DLD1 (cell line): Measurements from ENCODE around the gene STON2.
"Not testable (repeated sequence)": the region's sequence is repeated elsewhere in the genome, so short reads cannot be mapped to it uniquely, and the experiment has no call there.

ENCODE experiments used
- in situ Hi-C: cut with HindIII; loops from 2 replicates; pipeline ENCODE4 v1.10.0; 2017; ENCODE audit warnings: low sequenced_read_pairs

STON2 gene

DNA sequence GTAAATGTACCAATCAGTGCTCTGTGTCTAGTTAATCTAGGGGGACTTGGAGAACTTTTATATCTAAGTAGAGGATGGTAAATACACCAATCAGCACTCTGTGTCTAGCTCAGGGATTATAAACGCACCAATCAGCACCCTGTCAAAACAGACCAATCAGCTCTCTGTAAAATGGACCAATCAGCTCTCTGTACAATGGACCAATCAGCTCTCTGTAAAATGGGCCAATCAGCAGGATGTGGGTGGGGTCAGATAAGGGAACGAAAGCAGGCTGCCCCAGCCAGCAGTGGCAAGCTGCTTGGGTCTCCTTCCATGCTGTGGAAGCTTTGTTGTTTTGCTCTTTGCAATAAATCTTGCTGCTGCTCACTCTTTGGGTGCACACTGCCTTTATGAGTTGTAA is 163.3 kb downstream of the STON2 start:
- in situ Hi-C loops: not testable (repeated sequence)

DNA sequence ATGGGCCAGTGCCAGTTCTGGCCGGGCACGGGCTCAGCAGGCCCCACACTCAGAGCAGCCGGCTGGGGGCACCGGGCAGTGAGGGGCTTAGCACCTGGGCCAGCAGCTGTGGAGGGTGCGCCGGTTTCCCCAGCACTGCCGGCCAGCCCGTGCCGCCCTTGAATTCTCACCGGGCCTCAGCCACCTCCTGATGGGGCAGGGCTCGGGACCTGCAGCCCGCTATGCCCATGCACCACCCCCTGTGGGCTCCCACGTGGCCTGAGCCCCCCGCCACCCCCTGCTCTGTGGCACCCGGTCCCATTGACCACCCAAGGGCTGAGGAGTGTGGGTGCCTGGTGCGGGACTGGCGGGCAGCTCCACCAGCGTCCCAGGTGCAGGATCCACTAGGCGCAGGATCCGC is 164.0 kb downstream of the STON2 start:
- in situ Hi-C loops: no loop called here

DNA sequence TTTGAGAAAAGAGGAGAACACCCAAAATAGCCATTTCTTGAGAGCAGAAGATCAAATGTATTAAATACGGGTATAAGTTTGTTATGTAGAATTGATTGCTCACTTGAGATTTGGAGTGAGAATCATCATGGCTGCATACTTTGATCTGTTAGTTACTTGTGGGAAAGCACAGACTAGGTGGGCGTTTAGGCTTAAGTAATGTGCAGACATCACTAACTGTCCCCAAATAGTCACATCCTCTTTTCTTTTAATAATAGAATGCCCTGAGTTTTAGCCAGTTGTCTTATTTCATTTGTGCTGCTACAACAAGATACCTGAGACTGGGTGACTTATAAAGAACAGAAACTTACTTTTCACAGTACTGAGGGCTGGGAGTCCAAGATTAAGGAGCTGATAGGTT is 165.0 kb downstream of the STON2 start:
- in situ Hi-C loops: no loop called here

DNA sequence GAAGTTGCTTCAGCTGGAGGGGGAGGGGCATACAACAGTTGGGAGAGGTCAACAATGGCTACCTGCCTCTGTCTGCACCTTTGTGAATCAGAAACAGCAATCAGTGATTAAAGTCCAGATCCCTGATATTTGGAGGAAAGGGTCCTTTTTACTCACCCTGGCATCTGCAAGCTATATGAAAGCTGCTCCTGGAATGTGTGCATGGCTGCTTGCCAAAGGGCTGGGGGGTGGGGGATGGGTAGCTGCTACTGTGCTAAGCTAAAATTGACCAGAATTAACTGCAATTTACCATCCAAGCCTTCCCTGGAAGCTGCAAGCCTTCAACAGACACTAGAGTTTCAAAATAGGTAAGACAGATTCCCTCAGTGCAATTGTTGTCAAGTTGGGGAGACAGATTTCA is 165.8 kb downstream of the STON2 start:
- in situ Hi-C loops: no loop called here

DNA sequence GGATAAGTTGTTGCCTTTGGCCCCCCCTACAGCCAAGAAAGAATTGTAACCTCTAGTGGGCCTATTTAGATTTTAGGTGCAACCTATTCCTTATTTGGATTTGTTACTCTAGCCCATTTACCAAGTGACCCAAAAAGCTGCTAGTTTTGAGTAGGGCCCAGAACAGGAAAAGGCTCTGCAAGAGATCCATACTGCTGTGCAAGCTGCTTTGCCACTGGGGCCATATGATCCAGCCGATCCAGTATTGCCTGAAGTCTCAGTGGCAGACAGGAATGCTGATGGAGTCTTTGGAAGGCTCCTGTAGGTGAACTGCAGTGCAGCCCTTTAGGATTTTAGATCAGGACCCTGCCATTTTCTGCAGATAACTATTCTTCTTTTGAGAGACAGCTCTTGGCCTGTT is 166.5 kb downstream of the STON2 start:
- in situ Hi-C loops: no loop called here

DNA sequence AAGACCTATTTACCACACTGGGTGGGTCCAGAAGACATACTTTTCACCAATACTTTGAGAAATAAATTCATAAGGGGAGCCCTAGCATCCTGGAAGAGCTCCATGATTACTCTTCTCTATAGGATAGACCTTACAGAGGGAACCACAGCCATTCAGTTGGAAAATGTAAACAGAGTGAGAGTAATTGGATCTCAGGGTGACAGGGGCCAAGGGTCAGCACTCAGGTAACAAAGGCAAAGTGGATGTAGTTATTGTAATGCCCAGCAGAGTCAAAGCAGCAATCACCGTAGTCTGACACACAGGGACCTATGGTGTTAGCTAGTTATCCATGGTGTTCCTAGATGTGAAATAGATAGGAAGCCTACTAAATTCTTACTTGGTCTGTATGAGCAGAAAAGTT is 168.6 kb downstream of the STON2 start:
- in situ Hi-C loops: no loop called here

DNA sequence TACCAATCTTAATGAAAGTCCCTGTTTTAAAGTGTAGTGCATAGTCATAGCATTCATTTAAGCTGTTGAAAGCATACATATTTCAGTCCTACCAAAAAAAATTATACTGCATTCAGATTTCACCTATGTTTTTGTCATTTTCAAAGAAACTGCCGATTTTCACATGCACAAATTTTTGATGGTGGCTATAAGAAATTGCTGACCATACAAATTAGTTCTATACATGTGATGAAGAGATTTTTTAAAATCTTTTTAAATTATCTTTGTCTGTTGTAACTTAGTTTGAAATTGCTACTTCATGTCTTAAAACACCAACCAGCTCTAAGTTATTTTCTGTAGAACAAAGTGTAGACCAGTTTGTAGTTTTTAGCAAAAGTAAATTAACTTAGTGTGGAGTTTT is 175.9 kb downstream of the STON2 start:
- in situ Hi-C loops: no loop called here

DNA sequence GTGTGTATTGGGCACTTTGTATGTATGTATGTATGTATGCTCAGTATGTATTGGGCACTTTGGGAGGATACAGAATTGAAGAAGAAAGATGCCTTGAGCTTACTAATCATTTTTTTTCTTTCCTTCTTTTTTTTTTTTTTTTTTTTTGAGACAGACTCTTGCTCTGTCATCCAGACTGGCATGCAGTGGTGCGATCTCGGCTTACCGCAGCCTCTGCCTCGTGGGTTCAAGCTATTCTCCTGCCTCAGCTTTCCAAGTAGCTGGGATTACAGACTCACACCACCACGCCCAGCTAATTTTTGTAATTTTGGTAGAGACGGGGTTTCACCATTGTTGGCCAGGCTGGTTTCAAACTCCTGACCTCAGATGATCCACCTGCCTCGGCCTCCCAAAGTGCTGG is 176.3 kb downstream of the STON2 start:
- in situ Hi-C loops: not testable (repeated sequence)

DNA sequence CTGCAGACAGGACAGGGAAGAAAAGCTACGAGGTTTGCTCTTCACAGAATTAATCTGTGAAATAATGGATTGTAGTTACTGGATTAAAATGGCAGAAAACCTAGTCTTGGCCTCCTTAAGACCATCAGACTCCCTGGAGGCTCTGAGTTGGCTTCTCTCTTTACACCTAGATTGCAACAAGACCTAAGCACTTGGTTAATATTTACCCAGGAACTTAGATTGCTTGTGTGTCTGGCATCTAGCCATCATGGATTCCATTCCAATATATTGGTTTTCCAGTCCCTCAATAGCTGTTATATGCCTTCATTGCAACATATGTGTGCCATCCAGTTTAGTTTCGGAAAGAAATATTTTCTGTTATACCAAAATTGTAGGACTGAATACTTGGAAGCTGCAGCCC is 177.4 kb downstream of the STON2 start:
- in situ Hi-C loops: no loop called here

DNA sequence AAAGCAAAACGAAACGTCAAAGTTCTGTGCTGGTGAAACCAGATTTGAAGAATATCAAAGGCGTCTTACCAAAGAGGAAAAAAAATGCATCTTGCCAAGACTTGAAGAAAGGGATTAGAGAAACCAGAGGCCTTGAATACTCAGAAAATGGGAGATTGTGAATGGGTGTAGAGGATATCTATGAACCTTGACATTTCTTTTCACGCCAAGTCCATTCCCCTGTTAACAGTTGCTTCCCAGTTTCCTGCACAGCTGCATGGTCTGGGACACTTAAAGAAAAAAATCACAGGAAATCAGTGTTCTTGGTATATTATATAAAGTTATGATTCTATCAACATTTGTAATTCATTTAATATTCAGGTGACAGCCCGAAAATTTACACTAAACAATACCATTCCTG is 178.0 kb downstream of the STON2 start:
- in situ Hi-C loops: no loop called here

DNA sequence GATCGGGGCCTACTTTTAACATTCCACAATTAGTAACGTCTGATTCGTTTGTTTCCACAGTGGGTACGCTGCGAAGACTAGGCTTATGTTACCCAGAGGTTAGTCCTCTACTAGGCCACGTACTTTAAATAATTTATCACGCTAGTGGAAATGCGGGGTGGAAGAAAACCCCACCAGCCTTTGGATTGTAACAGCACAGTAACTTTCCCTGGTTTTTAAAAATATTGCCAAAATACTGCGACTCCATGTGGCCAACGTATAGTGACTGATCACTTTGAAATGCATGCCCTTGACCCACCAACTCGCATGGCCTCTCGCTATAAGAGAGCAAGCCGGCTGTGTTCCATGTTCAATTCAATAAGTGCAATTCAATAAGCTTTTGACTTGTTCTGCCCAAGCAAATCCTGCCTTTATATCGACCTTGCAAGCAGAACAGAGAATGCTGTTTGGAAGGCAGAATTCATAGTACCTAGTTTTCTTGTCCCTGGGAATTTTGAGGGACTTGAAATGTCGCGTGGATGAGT is 178.5 kb downstream of the STON2 start:
- in situ Hi-C loops: no loop called here

DNA sequence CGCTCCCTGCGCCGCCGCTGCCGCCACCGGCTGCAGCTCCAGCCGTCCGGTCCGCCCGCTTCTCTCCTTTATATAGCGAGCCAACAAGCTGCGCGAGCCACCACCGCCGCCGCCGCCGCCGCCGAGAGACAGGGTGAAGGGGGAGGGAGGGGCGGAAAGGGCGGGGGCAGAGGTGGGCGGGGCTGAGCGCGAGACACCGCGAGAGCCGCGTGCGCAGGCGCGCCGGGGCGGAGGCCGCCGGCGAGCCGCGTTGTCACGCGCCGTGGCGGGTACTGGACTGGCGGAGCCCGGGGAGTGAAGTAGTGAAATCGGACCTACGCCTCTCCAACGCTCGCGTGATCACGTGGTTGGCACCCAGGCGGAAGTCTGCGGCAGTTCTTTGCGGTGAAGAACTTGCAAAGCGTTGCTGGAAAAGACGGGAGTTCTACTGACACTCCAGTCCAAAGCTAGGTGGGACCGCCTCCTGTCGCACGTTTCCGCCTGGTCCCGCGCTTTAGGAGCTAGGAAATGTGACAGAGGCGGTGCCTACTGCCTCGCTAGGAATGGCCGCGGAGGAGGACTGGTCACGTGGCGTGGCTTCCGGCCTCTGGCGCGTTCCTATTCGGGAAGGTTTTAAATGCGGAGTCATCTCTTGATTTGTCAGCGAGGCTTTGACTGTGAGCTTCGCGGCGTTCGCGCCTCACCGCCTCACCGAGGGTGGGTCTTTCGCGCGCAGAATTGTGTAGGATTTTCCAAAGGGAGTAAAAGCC is 179.1 kb downstream of the STON2 start, which contains the start of gene GTF2A1:
Gene GTF2A1, minus strand, starts transcription at position 130 of the 749 bp plus-strand sequence. CDS start 441 bp downstream, outside the sequence.
- in situ Hi-C loops: no loop called here

DNA sequence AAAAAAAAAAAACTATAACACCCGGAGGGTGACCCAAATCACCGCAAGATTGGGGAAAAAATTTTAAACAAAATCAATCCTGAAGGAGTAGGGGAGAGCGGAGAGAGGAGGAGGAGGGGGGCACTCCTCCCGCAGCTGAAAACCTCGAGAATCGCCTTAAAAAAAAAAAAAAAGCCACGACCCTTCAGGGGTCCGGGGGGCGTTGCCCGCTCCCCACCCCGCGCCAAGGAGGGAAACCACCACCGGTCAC is 179.6 kb downstream of the STON2 start:
- in situ Hi-C loops: no loop called here

DNA sequence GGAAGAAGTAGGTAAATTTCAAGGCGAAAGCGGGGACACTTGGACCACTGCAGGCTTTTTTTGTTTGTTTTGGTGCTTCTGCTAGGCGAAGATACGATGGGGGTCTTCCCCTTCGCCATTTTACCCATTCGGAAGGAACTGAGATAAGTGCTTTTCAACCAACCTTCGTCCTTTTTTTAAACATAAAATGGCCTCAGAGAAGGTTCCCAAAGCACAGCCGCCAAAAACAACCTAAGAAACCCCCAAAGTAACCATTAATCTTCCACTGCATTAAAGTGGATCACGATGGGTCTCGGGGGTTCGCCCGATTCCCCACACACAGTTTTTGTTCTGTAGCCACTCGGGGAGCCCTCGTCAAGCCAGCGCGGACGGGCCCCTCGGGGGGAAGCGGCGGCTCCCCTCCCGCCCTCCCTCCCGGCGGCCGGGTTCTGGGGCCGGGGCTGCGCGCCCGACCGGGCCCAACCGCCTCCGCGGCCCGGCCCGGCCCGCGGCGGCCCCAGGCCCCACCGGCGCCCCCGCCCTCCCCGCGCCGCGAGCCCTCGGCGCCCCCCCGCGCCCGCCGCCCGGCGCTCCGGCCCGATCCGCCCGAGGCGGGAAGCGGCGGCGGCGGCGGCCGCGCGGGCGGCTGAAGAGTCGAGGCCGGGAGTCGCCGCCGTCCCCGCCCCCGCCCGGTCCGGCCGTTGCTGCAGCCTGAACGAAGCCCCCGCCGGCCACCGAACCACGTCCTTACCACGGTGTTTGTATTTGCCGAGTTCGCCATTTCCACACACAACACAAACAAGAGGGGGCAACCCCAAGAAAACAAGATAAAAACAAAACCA is 180.2 kb downstream of the STON2 start:
- in situ Hi-C loops: no loop called here

DNA sequence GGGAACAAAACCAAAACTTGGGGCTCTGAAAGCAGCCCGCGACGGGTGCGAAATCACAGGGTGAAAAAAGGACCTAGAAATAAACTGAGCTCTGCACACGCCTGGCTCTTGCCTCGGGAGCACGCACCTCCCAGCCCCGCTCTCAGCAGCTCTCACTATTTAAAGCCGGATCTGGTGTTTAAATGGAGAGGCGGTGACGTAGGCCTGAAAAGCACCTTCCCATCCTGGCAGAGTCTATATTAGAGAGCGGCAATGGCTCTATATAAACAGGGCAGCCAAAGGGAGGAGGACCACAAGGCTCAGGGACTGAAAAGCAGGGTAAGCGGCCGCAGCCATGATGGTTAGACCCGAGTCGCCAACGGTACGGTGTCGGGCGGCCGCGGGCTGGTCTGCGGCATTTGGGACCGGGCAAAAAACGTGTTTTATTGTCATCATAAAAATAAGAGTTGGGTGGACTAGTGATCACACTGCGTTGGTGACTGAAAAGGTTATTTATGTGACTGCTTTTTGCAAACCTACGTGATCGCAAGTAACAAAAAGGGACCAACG is 180.8 kb downstream of the STON2 start:
- in situ Hi-C loops: no loop called here

DNA sequence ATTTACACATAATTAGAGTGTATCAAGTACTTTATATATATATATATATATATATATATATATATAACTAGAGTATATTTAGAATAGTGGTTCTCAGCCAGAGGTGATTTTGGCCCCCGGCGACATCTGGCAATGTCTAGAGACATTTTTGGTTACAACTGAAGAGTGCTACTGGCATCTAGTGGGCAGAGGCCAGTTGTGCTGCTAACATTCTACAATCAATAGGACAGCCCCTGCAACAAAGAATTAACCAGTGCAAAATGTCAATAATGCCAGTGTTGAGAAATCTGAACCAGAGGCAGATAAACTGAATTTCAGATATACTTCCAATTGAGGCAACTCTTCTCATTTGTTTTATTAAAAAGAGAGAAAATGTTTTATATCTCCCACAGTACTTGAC is 188.3 kb downstream of the STON2 start:
- in situ Hi-C loops: no loop called here
